GM19025 (cell line): ENCODE results near the gene LDB2.

Experiments
- ATAC-seq: cut with Tn5 transposase; IDR thresholded peaks from one replicate; pipeline ENCODE4 v1.9.1; 2021; ENCODE audit warnings: mild to moderate bottlenecking, low read depth, moderate library complexity; ENCODE audit not compliant: unreplicated experiment

The LDB2 gene

DNA sequence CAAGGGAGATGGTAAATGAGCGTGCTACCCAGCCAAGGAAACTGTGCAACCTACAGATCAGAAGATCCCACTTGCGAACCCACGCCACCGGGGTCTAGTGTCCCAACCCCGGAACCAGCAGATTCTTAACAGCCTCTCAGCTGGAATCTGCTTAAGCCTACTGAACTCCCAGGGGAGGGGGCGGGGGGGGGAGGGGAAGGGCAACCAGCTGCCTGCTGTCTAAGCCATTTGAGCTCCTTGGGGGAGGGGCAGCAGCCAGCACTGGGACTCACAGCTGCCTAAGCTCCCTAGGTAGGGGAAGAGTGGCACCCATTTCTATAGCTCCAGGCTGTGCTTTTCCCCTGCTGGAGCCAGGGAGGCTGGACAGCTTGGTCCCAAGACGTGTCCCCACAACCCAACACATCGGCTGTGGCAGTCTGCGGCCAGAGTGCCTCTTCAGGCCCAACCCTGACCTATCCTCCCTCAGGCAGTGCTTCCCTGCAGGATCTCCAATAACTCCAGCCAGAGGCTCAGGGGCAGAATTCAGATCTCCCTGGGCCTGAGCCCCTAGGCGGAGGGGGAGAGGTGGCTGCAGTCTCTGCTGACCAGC lies 289.2 kb downstream of the LDB2 start:
- ATAC-seq: no peak

DNA sequence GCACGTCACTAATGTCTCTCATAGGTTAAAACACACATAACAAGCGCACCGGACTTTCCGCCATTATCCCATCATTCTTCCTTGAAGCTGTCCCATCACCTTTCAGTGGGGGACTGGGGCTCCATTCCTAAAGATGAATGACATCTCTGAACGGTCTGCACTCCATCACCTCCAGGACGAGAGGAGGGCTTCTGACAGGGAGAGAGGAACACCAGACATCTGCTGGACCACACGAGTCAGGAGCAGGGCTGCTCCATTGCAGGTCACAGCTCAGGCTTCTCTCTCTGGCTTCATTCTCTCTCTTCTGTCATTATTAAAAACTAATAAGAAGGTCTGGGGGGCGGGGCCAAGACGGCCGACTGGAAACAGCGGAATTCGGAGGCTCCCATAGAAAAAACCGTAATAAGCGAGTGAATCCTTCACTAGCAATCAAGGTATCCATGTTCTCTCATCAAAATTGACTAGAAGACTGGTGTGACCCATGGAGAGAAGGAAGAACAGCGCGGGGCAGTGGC lies 289.8 kb downstream of the LDB2 start:
- ATAC-seq: no peak

DNA sequence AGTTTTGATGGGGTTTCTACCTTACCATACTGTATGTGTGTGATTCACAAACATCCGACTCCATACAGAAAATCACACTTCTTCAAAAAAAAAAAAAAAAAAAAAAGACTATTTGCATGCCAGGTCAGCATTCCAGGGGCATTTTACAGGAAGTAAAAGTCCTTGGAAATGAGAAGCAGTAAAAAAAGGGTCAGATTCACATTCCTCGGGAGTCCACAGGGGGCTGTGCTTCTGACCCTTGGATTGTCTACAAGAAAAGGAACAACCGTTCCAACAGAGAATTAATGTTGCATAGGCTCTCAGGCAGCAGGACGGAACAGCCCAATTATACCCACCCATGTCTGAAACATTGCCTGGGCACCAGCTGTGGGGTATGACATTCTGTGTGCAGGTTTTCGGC lies 290.3 kb downstream of the LDB2 start:
- no peak for ATAC-seq

DNA sequence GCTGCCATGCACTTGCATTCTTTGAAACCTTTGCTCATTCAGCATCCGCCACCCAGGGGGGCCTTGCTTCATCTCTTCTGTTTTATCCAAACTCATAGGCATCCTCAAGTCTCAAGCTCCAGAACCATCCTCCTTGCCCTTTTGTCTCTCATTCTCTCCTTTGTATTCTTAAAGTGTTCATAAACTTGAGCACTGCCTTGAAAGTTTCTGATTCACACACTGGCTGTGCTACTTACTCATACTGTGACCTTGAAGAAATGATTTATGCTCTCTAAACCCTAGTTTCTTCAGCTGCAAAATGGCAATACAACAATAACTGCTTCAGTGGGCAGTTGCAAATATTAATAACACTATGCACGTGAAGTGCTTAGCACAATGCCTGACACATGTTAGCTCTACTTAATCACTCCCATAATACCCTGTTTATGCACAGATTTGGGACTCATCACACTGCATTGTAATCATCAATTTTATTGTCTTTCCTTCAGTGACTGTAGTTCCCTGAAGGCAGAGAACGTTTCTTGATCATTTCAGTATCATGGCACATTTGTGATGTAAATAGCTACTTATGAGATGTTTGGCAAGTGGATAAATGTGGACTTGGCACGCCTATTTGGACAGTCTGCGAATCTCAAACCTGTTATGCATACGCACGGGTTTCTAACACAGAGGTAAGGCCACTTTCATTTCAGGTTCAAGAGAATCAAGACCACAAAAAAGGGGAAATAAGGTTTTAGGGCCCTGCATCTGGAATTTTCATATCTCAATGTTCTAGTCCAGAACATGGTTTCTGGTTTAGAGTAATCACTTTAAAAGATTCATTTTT lies 291.0 kb downstream of the LDB2 start:
- ATAC-seq: no peak

DNA sequence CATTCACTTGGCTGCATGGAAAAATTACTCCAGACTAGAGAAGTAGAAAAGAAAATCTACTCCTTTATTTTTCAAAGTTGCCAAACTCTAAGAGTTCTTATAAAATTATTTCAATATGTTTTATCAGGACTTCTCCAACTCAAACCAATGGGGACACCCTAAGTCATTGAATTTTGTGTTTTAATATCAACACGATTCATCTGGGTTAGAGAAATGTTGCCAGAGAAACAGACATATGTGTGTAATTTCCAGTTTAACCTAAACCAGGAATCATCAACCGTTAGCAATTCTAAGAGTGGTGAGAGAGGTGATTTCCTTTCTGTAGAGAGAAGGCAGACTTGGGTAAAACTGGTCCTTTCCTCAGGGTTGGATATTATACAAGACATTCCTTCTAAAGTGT lies 291.8 kb downstream of the LDB2 start:
- no peak for ATAC-seq

DNA sequence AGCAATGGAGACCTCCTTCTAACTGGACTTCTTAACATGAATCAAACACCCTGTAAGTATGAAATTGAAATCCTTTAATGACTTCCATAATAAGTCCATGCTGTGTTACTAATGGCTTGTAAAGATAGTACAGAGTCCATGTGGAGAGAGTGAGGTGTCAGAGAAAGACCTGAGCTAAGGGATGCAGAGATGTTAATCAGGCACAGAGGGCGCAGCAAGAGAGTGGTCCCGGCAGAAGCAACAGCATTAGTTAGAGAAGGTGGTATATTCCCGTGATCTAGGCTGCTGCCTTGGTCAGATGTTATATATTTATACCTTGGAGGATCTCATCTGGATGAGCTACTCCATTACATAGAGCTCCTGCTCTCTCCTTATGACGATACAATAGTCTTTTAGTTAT lies 295.3 kb downstream of the LDB2 start:
- ATAC-seq: no peak

DNA sequence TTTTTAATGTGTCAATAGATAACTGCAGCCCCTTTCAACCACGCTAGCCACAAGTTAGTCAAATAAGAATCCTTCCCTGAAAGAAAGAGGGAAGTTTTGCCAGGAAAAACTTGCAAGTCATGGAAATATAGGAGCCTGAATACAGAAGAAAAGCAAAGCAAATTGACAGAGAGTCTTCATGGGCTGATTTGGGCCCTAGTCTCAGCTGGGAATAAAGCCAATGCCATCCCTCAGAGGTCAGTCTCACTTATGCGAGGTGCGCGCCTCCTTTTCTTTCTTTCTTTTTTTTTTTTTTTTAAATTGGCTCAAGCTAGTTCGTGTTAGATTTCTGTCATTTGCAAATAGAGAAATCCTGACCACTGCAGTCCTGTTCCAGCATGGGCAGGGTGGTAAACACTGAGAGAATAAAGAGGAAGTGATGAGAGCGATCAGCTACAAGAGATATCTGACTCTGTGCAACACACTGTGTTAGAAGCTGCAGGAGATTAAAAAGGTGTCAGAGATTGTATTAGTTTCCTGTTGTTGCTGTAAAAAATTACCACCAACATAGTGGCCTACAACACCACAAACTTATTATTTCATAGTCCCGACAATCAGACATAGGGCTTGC lies 299.7 kb downstream of the LDB2 start:
- ATAC-seq: no peak

DNA sequence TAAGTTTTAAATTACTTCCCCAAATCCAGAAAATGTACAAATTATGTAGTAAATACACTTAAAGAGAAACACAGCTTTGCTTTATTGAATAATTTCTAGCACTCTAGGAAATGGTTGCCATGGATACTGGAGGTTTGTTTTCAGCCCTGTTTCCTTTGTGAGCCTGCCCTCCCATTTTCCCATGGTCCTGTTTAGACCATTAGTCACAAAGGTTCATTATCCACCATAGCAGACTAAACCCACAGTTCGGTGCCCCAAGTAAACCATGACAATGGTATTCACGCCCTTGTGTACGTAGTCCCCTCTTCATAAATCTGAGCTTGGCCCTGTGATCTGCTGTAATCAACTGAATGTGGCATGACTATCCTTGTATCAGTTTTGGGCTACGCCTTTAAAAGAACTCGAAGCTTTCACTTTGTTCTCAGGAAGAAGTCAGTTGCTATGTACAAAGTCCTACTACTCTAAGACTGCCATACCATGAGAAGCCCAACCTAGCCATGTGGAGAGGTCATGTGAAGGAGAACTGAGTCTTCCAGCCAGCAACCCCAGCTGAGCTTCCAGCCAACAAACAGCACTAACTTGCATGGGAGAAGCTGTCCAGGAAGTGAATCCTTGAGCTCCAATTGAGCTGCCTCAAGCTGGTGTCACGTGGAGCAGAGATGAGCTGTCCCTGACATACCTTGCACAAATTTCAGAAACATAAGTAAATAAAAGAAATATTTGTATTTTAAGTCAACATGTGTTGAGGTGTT lies 300.4 kb downstream of the LDB2 start:
- no peak for ATAC-seq

DNA sequence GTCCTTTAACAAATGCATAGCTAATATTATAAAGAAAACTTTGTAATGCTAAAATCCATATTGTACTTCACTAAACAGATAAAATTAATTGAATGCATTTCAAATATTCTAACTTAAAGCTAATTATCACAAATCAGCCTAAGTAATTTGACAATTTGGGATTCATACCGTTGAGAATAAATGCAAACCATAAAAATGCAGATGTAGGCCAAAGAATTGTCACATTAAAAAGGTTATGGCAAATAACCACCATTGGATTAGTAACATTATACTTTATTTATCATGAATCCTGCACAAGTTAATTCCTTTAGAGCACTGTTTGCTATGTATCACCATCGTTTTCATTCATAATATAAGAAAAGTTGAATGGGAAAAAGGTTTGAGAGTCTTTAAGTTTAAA lies 301.0 kb downstream of the LDB2 start:
- ATAC-seq: no peak

DNA sequence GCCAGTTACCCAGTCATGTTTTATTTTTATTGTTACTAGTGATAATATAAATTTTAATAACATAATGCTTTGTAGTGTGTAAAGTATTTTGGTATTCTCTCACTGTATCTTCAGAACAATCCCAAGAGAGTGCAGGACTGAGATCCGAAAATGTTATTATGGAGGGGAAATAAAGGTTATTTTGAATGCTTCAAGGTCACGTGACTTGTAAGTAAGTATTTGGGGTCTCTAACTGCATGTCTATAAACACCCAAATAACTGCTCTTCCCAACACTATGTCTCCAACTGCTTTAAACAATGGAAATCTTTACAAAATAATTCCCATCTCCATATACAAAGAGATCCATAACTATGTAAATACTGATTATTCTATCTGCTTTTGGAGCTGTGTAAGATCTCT lies 302.2 kb downstream of the LDB2 start:
- no peak for ATAC-seq

DNA sequence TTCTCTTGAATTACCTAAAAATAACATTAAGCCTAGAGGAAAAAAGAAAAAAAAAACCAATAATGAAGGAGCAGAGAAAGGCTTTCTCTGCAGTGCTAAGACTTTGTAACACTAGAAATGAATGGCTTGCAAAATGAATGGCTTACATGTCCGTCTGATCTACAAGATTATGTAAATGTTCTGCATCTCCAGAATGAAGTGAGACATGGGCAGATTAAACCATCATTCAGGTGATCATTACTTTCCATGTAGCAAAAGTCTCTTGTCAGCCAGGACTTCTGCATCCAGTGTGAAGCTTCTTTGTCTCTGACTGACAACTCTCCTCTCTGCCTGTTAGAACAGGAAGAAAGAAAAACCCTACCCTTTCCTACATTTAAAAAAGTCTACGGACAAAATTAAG lies 304.3 kb downstream of the LDB2 start:
- no peak for ATAC-seq

DNA sequence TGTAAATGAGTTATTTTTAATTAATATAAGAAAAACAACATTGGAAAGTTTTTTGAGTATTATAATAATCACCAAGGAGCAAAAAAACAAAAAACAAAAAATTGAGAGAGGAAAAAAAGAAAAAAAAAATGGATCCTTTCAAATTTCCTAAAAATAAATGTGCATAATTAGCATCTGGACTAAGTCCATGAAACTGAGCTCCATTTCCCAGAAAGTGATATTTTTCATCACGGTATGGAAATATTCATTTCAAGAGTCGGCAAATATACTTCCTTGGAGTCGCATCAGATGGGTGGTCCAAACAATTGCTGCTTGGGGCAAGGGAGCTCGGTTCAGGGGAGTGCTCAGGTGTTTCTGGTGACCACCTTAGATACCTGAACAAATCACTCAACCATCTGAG lies 305.1 kb downstream of the LDB2 start:
- no peak for ATAC-seq

DNA sequence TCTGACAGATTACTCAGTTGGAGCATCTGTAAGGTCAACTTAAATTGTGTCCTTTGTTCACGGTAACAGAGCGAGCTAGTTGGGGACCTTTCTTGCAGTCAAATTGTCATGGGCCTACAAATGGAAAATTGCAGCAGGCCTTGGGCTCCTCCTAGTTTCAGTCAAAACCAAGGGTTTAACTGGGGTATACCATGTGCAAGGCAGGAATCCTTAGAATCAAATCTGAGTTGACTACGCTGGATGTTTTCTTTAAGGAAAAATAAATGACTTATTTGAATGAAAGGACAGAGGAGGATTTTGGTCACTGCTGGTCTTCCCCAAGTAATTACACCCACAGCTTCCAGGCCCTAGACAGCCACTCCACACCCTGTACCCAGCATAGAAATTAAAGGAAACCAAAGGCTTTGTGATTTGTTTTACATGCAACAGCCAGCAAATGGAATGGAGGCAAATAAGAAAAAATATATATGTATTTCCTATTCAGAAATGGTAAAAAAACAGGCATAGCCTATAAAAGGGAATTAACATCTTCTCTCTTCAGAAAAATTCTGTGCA lies 307.1 kb downstream of the LDB2 start:
- no peak for ATAC-seq

DNA sequence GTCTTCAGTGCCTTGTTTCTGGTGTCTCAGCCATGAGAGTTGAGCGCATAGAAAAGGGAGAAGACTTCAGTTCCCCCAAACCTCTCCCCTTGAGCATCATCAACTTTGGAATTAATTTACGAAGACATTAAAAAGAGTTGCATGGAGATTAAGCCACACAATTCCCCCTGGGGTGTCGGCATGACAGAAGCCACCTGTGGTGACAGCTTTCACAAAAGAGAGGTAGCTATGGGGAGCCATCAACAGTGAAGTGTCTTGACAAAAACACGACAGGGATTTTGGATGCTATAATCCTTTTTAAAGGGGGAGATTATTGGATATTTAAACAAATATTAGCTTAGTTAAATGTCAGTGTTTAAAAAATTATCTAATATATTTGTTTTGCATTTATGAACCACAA lies 307.6 kb downstream of the LDB2 start:
- no peak for ATAC-seq

DNA sequence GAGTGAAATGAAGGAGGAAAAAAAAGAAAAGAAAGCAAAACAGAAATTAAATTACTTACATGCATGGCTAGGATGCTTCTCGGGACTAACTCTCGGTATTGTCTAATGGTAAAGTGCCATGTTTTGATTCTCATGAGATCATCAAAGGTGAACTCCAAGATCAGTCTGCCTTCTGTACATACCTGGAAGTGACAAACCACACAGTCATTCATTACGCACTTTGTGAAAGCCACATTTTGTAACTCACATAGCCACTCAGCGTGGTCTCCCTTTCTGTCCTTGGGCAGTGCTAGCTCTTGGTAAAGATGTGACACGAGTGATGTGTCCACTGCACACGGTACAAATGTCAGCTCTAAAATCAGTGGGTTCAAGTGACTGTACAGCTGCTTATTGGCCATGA lies 309.8 kb downstream of the LDB2 start:
- ATAC-seq: no peak

DNA sequence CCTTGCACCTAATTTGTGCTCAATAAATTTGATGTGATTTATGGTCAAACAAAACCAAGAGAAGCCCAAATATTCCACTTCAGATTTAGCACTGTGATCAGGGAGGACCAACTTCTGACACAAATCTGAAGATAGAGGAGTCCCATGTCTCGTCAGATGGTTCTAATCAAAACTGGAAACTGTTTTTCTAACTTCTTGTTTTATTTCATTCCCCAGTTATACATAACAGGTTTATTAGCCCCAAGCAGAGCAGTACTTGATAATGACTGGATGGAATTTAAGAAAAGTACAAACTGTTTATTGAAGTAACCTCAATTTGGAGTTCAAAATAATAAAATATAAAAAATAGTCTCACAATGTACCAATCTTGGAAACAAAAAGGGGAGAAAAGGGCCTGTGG lies 310.3 kb downstream of the LDB2 start:
- ATAC-seq: no peak

DNA sequence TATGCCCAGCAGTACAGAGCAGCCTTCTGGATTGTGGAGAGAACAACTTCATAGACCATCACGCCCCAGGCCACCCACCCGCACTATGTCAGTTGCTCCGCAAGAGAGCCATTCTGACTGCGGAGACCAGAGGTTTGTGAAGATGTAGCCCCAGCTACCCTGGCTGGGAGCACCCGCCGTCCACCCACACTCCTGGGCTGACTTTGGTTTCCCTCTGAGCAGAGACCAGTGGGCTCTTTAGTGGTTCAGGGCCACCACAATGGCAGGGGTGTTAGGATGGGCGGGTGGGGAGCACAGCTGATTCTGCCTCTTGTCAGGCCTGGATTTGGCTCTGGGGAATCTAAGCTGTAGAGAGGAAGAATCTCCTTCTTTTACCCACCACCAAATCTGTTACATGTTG lies 313.4 kb downstream of the LDB2 start:
- ATAC-seq: no peak

DNA sequence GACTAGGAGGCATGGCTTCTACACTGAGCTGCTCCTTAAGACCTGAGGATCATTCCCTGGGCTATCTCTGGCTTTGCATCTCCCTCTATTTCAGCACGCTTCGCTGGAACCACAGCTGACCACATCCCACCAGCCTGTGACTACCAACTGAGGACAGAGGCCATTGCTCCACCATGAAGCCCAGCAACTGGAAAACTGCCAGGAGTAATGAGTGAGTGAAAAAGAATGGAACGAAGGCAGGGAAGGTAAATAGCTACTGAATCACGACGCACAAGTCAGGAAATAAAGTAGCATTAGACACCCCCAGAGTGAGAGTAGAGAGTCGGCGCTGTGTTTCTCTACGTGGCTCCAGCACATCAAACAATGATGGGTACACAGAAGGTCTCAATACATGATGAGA lies 314.7 kb downstream of the LDB2 start:
- no peak for ATAC-seq

DNA sequence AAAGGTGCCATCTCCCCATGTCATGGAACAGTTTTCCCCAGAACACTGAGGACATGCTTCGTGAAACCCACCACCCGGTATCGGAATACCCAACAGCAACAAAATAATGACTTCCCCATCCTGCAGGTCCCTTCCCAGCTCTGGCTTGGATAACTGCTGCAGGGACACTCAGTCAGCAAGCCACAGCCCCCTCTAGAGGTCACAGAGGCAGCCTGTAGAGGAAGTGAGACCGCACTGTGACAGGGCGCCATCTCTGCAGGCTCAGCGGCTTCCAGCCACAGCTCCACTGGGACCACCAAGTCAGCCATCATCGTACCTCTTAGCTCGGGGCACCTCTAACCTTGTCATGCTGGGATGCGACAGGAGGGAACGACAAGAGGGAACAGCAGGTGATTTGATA lies 315.9 kb downstream of the LDB2 start:
- ATAC-seq: no peak

DNA sequence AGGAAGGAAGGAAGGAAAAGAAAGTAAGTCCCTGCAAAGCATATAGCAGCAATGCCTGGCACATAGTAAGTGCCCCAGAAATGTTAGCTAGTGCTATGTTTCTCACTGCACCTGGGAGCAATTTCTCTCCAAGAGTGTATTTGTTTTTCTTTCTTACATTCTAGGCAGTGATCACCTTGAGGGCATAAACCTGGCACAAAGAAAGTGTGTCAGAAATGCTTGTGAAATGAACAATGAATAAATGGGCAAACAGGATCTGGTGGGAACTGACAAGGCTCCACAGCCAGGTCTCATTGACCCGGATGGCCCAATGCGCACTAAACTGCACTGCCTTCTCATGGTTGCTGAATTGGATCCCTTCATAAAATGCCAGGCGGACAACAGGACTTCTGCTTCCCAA lies 316.4 kb downstream of the LDB2 start:
- ATAC-seq: no peak

DNA sequence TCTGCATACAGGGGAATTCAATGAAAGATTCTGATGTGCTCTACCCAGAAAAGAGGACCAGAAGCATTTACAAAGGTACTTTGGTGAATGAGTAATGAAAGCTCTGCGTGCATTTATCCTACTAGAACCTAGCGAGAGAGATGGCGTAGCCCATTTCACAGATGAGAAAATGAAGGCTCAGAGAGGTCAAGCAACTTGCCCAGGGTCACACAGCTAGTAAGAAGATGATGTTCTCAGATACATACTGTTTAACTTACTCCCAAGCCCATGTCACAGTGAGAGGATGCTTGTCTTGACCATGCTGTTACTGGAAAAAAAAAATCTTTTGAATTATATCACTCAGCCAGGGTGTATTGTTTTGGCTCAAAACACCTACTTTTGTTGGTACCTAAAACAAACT lies 317.3 kb downstream of the LDB2 start:
- no peak for ATAC-seq
